D721Med (cell line): ENCODE data around the gene SH3RF3.
"Not testable (repeated sequence)": the region's sequence is repeated elsewhere in the genome, so short reads cannot be mapped to it uniquely, and the experiment has no call there.

Source experiments
- DNase-seq: peaks from one replicate; pipeline ENCODE4 v3.0.0; 2011; ENCODE audit warnings: low spot score; ENCODE audit not compliant: insufficient read length
- FAIRE-seq: peaks from 2 replicates; lab custom pipeline; 2011; peaks lifted over from hg19 to GRCh38; lab: Jason Lieb, UNC
- CTCF ChIP-seq: IDR thresholded peaks from 2 replicates; pipeline ENCODE4 v1.5.1; 2012; ENCODE audit warnings: mild to moderate bottlenecking, control low read depth; ENCODE audit not compliant: insufficient read depth; ENCODE audit errors: missing control alignments

The SH3RF3 gene

GRCh38 chr2:109533823-109534222 is 404.8 kb downstream of the SH3RF3 start:
- FAIRE-seq, result no peak
- TF ChIP-seq CTCF, result no peak
- DNase-seq, result no peak

GRCh38 chr2:109535217-109535946 is 406.4 kb downstream of the SH3RF3 start:
- FAIRE-seq (no peak), DNase-seq (no peak)
- no peak for TF ChIP-seq CTCF

GRCh38 chr2:109536556-109536955 is 407.6 kb downstream of the SH3RF3 start:
- FAIRE-seq, DNase-seq: not testable (repeated sequence)

- no peak for TF ChIP-seq CTCF
- FAIRE-seq, result no peak
Observed at GRCh38 chr2:109537565-109538222, 408.7 kb downstream of the SH3RF3 start.

DNA sequence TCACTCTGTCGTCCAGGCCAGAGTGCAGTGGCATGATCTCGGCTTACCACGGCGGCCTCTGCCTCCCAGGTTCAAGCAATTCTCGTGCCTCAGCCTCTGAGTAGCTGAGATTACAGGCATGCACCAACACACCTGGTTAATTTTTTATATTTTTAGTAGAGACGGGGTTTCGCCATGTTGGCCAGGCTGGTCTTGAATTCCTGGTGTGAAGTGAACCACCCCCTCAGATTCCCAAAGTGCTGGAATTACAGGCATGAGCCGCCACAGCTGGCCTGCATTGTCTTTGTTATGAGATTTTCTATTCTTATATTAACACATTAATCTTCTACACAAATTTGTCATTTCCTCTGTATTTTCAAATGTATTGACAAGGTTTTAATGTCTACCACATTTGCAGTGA is 409.5 kb downstream of the SH3RF3 start:
- FAIRE-seq (no peak), DNase-seq (no peak)
- no peak for TF ChIP-seq CTCF

More at GRCh38 chr2:109537565-109538222, 408.7 kb downstream of the SH3RF3 start:
- no peak for DNase-seq

- DNase-seq (no peak), FAIRE-seq (no peak)
- TF ChIP-seq CTCF, result no peak
Observed at GRCh38 chr2:109542384-109542783, 413.4 kb downstream of the SH3RF3 start.

GRCh38 chr2:109545828-109546713 is 417.1 kb downstream of the SH3RF3 start:
- no peak for FAIRE-seq
- peak; percentile 98 for TF ChIP-seq CTCF
- no peak for DNase-seq
